Ascending aorta (tissue), 2 donors: ENCODE data around the gene RALGPS1. TPM values are rescaled to one million over a fixed set of nuclear protein-coding genes. Genes with fewer than 3 reads are reported as not detected.
A peak's percentile ranks its signal among the peaks of the same experiment; 100 is the strongest.

Experiments
- DNase-seq, 2 donors: peaks; one replicate each; pipeline ENCODE4 v3.0.0-alpha.2; 2019; ENCODE audit warnings: low spot score in 2 of 2
- H3K27ac ChIP-seq, 2 donors: fragments of 200-600 bp; sonication (generic); one replicate each; pipeline ENCODE4 v1.5.1; 2016 to 2017; ENCODE audit warnings: mild to moderate bottlenecking in 1 of 2
- H3K27me3 ChIP-seq: fragments of 200-600 bp; sonication (generic); one replicate; pipeline ENCODE4 v1.5.1; 2017
- H3K36me3 ChIP-seq, 2 donors: fragments of 200-600 bp; sonication (generic); one replicate each; pipeline ENCODE4 v1.5.1; 2016
- H3K4me1 ChIP-seq, 2 donors: fragments of 200-600 bp; sonication (generic); one replicate each; pipeline ENCODE4 v1.5.1; 2016 to 2017; ENCODE audit warnings: mild to moderate bottlenecking in 1 of 2
- H3K4me3 ChIP-seq, 2 donors: fragments of 200-600 bp; sonication (generic); one replicate each; pipeline ENCODE4 v1.5.1; 2016 to 2017; ENCODE audit warnings: mild to moderate bottlenecking in 1 of 2
- H3K9me3 ChIP-seq, 2 donors: fragments of 200-600 bp; sonication (generic); one replicate each; pipeline ENCODE4 v1.5.1; 2016
- intact Hi-C: fragments of 100-400 bp; cut with DNase I; formaldehyde crosslinking; loops from one replicate; pipeline ENCODE4 v1.15.1; 2023
- total RNA-seq: library from RNA; depleted of rRNA; stranded (reverse); fragments of >200 nt; gene quantifications from one replicate; pipeline ENCODE4 v1.1.0, GENCODE V29; 2016
- TF ChIP-seq, protein P1 (sequence below), 3 experiments: fragments of 200-600 bp in 2 of 3; fragments of 450-650 bp in 1 of 3; sonication (generic) in 2 of 3; IDR thresholded peaks; one replicate each; pipeline ENCODE4 v1.5.1; 2016 to 2019; ENCODE audit warnings: antibody characterized with exemption in 3 of 3, mild to moderate bottlenecking in 1 of 3, moderate library complexity in 1 of 3

The RALGPS1 gene
- total RNA-seq, 1 donor from 2014 or later, result 9.8 TPM

DNA sequence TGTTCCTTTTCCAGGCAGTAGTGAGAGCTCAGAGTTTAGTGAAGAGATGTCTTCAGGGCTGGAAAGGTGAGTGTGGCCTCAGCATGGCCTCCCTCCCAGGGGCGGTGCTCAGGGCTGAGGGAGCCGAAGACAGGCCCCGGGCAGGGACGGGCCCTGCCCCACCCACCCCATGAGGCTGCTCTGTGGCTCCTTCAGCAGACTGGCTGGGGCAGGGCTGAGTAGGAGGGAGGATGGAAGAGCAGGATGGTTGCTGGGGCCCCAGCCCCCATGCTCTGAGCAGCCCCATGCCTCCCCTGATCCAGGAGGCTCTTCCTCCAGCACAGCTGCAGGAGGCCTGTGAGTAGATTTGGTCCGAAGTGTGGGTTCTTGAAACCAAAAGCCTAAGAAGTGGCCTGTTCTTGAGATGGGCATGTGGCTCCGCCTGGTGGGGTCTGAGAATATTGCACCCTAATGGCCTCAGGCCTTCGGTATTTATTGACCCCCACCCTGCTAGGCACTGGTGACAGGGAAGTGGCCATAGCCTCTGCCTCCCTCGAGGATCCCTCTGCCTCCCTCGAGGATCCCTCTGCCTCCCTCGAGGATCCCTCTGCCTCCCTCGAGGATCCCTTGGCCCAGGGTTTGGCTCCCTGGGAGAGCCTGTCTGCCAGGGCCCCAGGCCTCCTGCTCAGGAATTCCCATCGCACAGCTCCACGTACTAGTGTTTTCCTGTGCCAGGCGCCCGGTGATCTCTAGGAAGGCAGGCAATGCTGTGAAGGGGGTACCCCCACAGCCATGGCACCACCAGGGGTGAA is 284.6 kb downstream of the RALGPS1 start:
- no peaks in the 10 kb centered on the region for H3K9me3 ChIP-seq
- intact Hi-C loops, result loop anchor here (1.0 to 5.0 kb wide), 4 partner anchors 44 to 337 kb away; partner anchors contain the start of gene ZBTB34
- peaks cover 0 to 11% of the 10 kb centered on the region in 2 donors for H3K4me1 ChIP-seq
- no peaks in the 10 kb centered on the region for H3K36me3 ChIP-seq
- no peak overlapping the region for H3K4me3 ChIP-seq
- TF ChIP-seq, protein P1, sequence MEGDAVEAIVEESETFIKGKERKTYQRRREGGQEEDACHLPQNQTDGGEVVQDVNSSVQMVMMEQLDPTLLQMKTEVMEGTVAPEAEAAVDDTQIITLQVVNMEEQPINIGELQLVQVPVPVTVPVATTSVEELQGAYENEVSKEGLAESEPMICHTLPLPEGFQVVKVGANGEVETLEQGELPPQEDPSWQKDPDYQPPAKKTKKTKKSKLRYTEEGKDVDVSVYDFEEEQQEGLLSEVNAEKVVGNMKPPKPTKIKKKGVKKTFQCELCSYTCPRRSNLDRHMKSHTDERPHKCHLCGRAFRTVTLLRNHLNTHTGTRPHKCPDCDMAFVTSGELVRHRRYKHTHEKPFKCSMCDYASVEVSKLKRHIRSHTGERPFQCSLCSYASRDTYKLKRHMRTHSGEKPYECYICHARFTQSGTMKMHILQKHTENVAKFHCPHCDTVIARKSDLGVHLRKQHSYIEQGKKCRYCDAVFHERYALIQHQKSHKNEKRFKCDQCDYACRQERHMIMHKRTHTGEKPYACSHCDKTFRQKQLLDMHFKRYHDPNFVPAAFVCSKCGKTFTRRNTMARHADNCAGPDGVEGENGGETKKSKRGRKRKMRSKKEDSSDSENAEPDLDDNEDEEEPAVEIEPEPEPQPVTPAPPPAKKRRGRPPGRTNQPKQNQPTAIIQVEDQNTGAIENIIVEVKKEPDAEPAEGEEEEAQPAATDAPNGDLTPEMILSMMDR (IDR thresholded peaks at IDR 0.05), result peak; percentile 83 to 98 (median 95)
- no peaks in the 10 kb centered on the region for H3K27me3 ChIP-seq
- no peak overlapping the region for H3K27ac ChIP-seq
- peak in 1 of 2 donors; percentile 92 for DNase-seq

DNA sequence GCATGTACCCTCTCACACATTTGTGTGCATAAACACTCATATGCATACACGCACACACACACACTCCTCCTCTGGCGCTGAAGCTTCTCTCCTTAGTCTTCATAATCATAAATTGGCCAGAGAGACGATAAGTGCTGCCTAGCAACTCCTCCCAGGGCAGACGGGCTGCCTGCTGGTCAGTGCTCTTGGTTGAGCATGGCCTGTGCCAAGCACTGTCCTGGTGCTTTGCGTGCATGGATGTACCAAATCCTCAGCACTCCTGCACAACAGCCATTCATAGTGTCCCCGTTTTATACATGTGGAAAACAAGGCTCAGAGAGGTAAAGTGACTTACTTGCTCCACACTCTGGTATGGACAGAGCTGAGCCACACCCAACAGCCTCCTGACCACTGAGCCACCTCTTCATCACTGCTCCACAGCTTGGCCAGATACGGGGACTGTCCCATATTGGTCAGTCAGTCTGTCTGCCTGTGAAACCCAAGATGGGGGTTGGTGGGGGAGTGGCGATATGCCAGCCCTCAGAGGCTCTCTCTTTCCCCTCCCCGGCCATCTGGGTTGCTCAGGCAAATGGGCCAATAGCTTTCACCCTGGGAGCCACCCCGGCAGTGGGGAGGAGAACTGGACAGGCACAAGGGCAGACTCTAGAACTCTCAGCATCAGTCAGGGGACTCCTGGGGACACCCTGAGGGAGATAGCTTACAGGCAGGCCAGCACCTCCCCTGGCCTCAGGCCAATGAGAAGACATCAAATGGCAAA is 285.7 kb downstream of the RALGPS1 start:
- peaks cover 0 to 11% of the 10 kb centered on the region in 2 donors for H3K4me1 ChIP-seq
- H3K9me3 ChIP-seq, result no peaks in the 10 kb centered on the region
- intact Hi-C loops, result no loop called here

DNA sequence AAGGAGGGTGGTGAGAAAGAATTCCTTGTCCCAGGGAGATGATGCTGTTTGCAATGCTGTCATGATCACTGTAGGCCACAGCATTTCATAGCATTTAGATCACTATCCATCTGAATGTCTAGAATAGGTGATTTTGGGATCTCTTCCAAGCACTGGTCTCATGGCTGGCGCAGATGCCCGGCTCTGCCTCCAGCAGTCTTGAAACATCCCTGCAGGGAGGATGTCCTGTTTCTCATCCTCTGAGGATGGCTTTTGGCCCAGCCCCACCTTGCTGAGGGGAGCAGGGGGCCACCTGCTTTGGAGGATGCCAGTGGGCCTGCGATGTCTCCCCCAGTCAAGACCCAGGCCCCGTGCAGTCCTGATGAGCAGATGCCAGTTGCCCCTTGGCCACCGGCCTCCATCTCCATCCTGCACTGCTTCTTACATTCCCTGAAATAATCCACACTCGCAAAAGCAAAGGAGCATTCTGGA is 286.5 kb downstream of the RALGPS1 start:
- Histone ChIP-seq H3K9me3 (no peaks in the 10 kb centered on the region), H3K36me3 (no peaks in the 10 kb centered on the region), H3K27ac (no peak overlapping the region), H3K27me3 (no peaks in the 10 kb centered on the region), H3K4me1 (peaks cover 0 to 11% of the 10 kb centered on the region in 2 donors), H3K4me3 (no peak overlapping the region)
- DNase-seq, result no peak
- intact Hi-C loops, result no loop called here
- TF ChIP-seq, protein P1 (IDR thresholded peaks at IDR 0.05), result no peak

More for the DNA sequence above, 285.7 kb downstream of the RALGPS1 start:
- no peaks in the 10 kb centered on the region for H3K27me3 ChIP-seq
- no peak overlapping the region for H3K4me3 ChIP-seq
- H3K27ac ChIP-seq, result no peak overlapping the region
- H3K36me3 ChIP-seq, result no peaks in the 10 kb centered on the region
- DNase-seq, result no peak
- TF ChIP-seq, protein P1 (IDR thresholded peaks at IDR 0.05), result no peak

DNA sequence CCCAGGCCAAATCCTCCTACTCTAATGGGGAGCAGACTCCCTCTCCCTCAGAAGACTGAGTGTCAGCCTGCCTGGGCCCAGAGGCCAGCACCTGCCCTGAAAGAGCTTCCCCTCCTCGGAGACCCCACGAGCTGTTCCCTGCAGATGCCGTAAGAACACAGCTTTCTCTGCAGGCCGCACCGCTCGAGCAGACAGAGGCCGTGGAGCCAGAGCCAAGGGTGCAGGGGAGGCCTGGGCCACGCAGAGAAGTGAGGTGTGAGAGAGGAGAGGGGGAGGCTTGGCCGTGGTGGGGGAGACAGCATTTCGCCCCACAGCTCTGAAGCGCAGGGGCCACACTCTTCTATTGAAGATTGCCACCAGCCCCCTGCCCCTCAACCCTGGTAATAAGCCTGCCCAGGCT is 287.1 kb downstream of the RALGPS1 start:
- no peak for DNase-seq
- Histone ChIP-seq H3K4me1 (peaks cover 0 to 10% of the 10 kb centered on the region in 2 donors), H3K4me3 (no peak overlapping the region), H3K27me3 (no peaks in the 10 kb centered on the region), H3K27ac (no peak overlapping the region), H3K36me3 (no peaks in the 10 kb centered on the region), H3K9me3 (no peaks in the 10 kb centered on the region)
- TF ChIP-seq, protein P1 (IDR thresholded peaks at IDR 0.05), result no peak
- intact Hi-C loops, result no loop called here

DNA sequence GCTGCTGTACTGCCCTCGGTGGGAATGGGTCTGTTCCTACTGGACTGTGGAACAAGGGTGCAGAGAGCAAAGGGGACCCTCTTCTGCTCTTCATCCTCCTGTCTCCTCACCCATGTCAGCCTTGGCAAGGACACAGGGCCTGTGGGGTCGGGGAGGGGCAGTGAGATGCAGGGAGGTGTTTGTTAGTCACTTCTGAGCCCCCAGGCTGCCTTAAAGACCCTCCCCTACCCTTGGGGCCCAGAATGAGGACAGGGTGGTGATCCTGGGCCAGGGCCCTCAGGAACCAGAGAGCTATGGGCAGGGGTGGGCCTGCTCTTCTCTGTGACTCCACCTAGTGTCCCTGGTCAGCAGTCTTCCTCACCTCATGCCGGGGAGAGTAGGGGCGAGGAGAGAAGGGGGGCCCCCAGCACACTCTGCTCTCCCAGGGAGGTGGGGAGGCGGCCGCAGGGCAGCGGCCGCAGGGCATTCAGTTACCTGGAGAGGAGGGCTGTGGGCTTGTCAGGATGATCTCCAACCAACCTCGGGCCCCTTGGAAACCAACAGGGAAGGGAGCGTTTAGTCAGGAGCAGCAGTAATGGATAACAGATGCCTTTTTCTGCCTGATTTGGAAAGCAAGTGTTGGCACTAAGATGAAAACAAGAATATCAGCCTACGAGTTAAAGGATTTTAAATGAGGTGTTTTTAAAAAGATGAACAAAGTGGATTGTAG is 288.0 kb downstream of the RALGPS1 start:
- no peak overlapping the region for H3K4me3 ChIP-seq
- H3K9me3 ChIP-seq, result no peaks in the 10 kb centered on the region
- no peak for DNase-seq
- intact Hi-C loops, result no loop called here
- H3K36me3 ChIP-seq, result no peaks in the 10 kb centered on the region
- no peak overlapping the region for H3K27ac ChIP-seq
- no peaks in the 10 kb centered on the region for H3K27me3 ChIP-seq
- peaks cover 0 to 8% of the 10 kb centered on the region in 2 donors for H3K4me1 ChIP-seq
- TF ChIP-seq, protein P1 (IDR thresholded peaks at IDR 0.05), result no peak
